Right lobe of liver (tissue), 4 donors: Measurements from ENCODE around the gene RABEP1.

Source experiments
- CTCF ChIP-seq, 4 donors: fragments of 200-600 bp in 3 of 4; fragments of 450-650 bp in 1 of 4; IDR thresholded peaks; one replicate each; pipeline versions ENCODE4 v1.5.1 to v1.8.0; 2016 to 2022; ENCODE audit warnings: antibody characterized with exemption in 4 of 4, mild to moderate bottlenecking in 2 of 4
- POLR2A ChIP-seq: fragments of 450-650 bp; IDR thresholded peaks from one replicate; pipeline ENCODE4 v1.6.1; 2017; ENCODE audit warnings: antibody characterized with exemption, mild to moderate bottlenecking
- donor health status: DM: no; HTN: no; CAD: no.
- donor health status: DM: no; HTN: no; CAD: no.
- donor health status: DM: no; HTN: yes; CAD: no.

- no peak for TF ChIP-seq CTCF (IDR thresholded peaks at IDR 0.05)
- TF ChIP-seq POLR2A: no peak
Observed at GRCh38 chr17:5272322-5272721, 9.8 kb upstream of the RABEP1 start.
